ENCODE data around the gene ARHGAP25. TPM values are rescaled to one million over a fixed set of nuclear protein-coding genes. Genes with fewer than 3 reads are reported as not detected.

The ARHGAP25 gene
- total and polyA plus RNA-seq, 10 of the 15 experiments (the other 5 are each of a cell fraction or from before 2014, with no cell fraction given) = 0.15 to 1.0 (median 0.46) TPM

- TF ChIP-seq PKNOX1 (IDR thresholded peaks at IDR 0.05) = no peak
These were observed 97.7 kb downstream of the ARHGAP25 start (continued) for GRCh38 chr2:68832233-68832869.

- FAIRE-seq (no peak), DNase-seq (ENCODE audit: low read depth, low spot score) (no peak), ATAC-seq (no peak)
- POLR2A ChIA-PET = no interaction called here
- Histone ChIP-seq H3K27ac (ENCODE audit: control insufficient read depth, insufficient read depth) (no peak overlapping the region), H3K27me3 (replicated peaks in 1 of 2; ENCODE audit: control insufficient read depth in 2 of 2, insufficient read depth in 2 of 2, low read length in 1 of 2) (peaks cover 0 to 6% of the 10 kb centered on the region in 2 experiments; a peak in 2 of 4 replicates), H3K4me3 (no peak overlapping the region), H3K4me2 (ENCODE audit: control insufficient read depth, insufficient read depth) (no peak overlapping the region), H3K79me2 (ENCODE audit: control insufficient read depth, insufficient read depth, low read length) (no peaks in the 10 kb centered on the region), H3K9me3 (replicated peaks; ENCODE audit: control insufficient read depth, insufficient read depth, low read length) (no peaks in the 10 kb centered on the region), H3K36me3 (ENCODE audit: control insufficient read depth in 2 of 2, insufficient read depth in 2 of 2, low read length in 1 of 2) (no peaks in the 10 kb centered on the region), H4K20me1 (ENCODE audit: control insufficient read depth, insufficient read depth) (no peaks in the 10 kb centered on the region), H3K4me1 (ENCODE audit: control insufficient read depth, insufficient read depth, low read length) (peaks cover 33% of the 10 kb centered on the region), H2AFZ (ENCODE audit: control insufficient read depth, low read depth, low read length) (no peak overlapping the region), H3K9ac (ENCODE audit: control insufficient read depth, insufficient read depth, low read length) (no peak overlapping the region)
- RAD21 ChIA-PET (ENCODE audit: unreplicated experiment) = no interaction called here
- CTCF ChIA-PET = no interaction called here
- SMC1A ChIA-PET (ENCODE audit: uncharacterized antibody, unreplicated experiment) = no interaction called here
- WGBS (ENCODE audit: insufficient coverage, insufficient replicate concordance, low lambda C conversion rate, missing lambda C conversion rate) = 44% methylated on average over 2 of the region's 2 CpGs
- TF ChIP-seq BMI1 (IDR thresholded peaks at IDR 0.05; ENCODE audit: borderline replicate concordance) (no peak), ZSCAN29 (IDR thresholded peaks at IDR 0.05) (no peak), SKIL (IDR thresholded peaks at IDR 0.05; ENCODE audit: low read depth, poor library complexity, severe bottlenecking) (no peak), USF2 (IDR thresholded peaks at IDR 0.05; ENCODE audit: borderline replicate concordance, low read depth, low read length) (no peak), GABPA (IDR thresholded peaks at IDR 0.05; ENCODE audit: low read depth) (no peak), ZBTB11 (CRISPR knock-in tag; IDR thresholded peaks at IDR 0.05) (no peak), MAX (IDR thresholded peaks at IDR 0.05; ENCODE audit: low read depth, low read length) (no peak)
- no TSS peak for BruUV-seq (replicated peaks)
- in situ Hi-C loops (cut with MboI) (no loop called here), intact Hi-C loops (cut with micrococcal nuclease; ENCODE audit: unreplicated experiment) (no loop called here)
These were observed 98.6 kb downstream of the ARHGAP25 start for GRCh38 chr2:68833162-68833561.

Measured in GM12878 (cell line).